ENCODE data around the gene GRIFIN.

The GRIFIN gene

DNA sequence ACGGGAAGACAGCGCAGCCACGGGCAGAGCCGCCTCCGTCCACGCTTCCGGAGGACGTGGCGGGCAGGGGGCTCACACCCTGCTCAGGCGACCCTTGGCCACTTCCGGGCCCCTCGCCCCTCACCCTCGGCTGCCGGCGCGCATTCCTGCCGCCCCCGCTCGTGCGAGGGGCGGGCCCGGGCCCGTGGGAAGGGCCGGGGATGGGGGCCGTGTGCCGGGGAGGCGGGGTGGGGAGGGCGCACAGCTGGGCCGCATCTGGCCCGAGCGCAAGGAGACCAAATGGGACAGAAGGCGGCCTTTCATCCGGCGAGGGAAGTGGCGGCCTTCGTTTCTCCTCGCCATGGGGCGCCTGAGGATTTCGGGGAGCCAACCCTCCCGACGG, 42.5 kb upstream of the GRIFIN start:
- Histone ChIP-seq H3K4me3 (ENCODE audit: low read depth, low read length) (no peak overlapping the region), H3K4me1 (peaks cover 42% of the 10 kb centered on the region), H3K9me3 (no peaks in the 10 kb centered on the region), H3K36me3 (no peaks in the 10 kb centered on the region), H3K27me3 (no peaks in the 10 kb centered on the region)
- DNase-seq, result no peak
- TF ChIP-seq CTCF (IDR thresholded peaks at IDR 0.05; ENCODE audit: low read depth, low read length), result no peak

- no peaks in the 10 kb centered on the region for H3K36me3 ChIP-seq
- no peaks in the 10 kb centered on the region for H3K27me3 ChIP-seq
- no peaks in the 10 kb centered on the region for H3K9me3 ChIP-seq
- peaks cover 39% of the 10 kb centered on the region for H3K4me1 ChIP-seq
- DNase-seq, result no peak
- H3K4me3 ChIP-seq (ENCODE audit: low read depth, low read length), result no peak overlapping the region
- TF ChIP-seq CTCF (IDR thresholded peaks at IDR 0.05; ENCODE audit: low read depth, low read length), result no peak
Observed at GRCh38 chr7:2517678-2518507, 41.7 kb upstream of the GRIFIN start.

GRCh38 chr7:2517026-2517425, 40.8 kb upstream of the GRIFIN start:
- H3K4me1 ChIP-seq, result peaks cover 39% of the 10 kb centered on the region
- TF ChIP-seq CTCF (IDR thresholded peaks at IDR 0.05; ENCODE audit: low read depth, low read length), result no peak
- DNase-seq, result no peak
- H3K4me3 ChIP-seq (ENCODE audit: low read depth, low read length), result no peak overlapping the region
- H3K9me3 ChIP-seq, result no peaks in the 10 kb centered on the region
- no peaks in the 10 kb centered on the region for H3K36me3 ChIP-seq
- H3K27me3 ChIP-seq, result no peaks in the 10 kb centered on the region

GRCh38 chr7:2516194-2516555, 40.0 kb upstream of the GRIFIN start:
- no peak overlapping the region for H3K4me3 ChIP-seq (ENCODE audit: low read depth, low read length)
- no peak for TF ChIP-seq CTCF (IDR thresholded peaks at IDR 0.05; ENCODE audit: low read depth, low read length)
- no peaks in the 10 kb centered on the region for H3K36me3 ChIP-seq
- no peak for DNase-seq
- H3K4me1 ChIP-seq, result peaks cover 41% of the 10 kb centered on the region
- H3K9me3 ChIP-seq, result no peaks in the 10 kb centered on the region
- H3K27me3 ChIP-seq, result no peaks in the 10 kb centered on the region

GRCh38 chr7:2515424-2516193, 39.4 kb upstream of the GRIFIN start:
- Histone ChIP-seq H3K9me3 (no peaks in the 10 kb centered on the region), H3K27me3 (no peaks in the 10 kb centered on the region), H3K4me1 (peaks cover 45% of the 10 kb centered on the region), H3K36me3 (no peaks in the 10 kb centered on the region), H3K4me3 (ENCODE audit: low read depth, low read length) (no peak overlapping the region)
- no peak for TF ChIP-seq CTCF (IDR thresholded peaks at IDR 0.05; ENCODE audit: low read depth, low read length)
- DNase-seq, result no peak

Data from BE2C (cell line).